Fibroblast of lung (primary cell): ENCODE data around the gene ARHGAP42. TPM values are rescaled to one million over a fixed set of nuclear protein-coding genes. Genes with fewer than 3 reads are reported as not detected.

Source experiments
- DNase-seq, 2 donors: peaks; one replicate each; pipeline versions ENCODE4 v3.0.0 to v3.0.0-alpha.2; 2010; ENCODE audit warnings: low read depth in 2 of 2
- H2AFZ ChIP-seq: 2 replicates; pipeline ENCODE4 v1.5.1; 2012; ENCODE audit warnings: low read length, control low read depth, inconsistent platforms
- H3K27ac ChIP-seq: 2 replicates; pipeline ENCODE4 v1.5.1; 2011; ENCODE audit warnings: low read length, control low read depth; ENCODE audit not compliant: insufficient read depth
- H3K27me3 ChIP-seq: 2 replicates; pipeline ENCODE4 v1.5.1; 2011; ENCODE audit warnings: mild to moderate bottlenecking, low read length; ENCODE audit not compliant: control insufficient read depth, insufficient read depth
- H3K36me3 ChIP-seq: 2 replicates; pipeline ENCODE4 v1.5.1; 2011; ENCODE audit warnings: low read length; ENCODE audit not compliant: control insufficient read depth, insufficient read depth
- H3K4me1 ChIP-seq: 2 replicates; pipeline ENCODE4 v1.5.1; 2011; ENCODE audit warnings: low read length; ENCODE audit not compliant: control insufficient read depth, insufficient read depth; ENCODE audit errors: extremely low read depth
- H3K4me2 ChIP-seq: 2 replicates; pipeline ENCODE4 v1.5.1; 2011; ENCODE audit warnings: low read length, control low read depth; ENCODE audit not compliant: insufficient read depth; ENCODE audit errors: extremely low read depth
- H3K4me3 ChIP-seq, 4 experiments: fragments of 200-600 bp in 1 of 4; sonication (generic) in 1 of 4; replicated peaks in 1 of 4; 2 replicates each; pipeline ENCODE4 v1.5.1; 2011 to 2016; ENCODE audit warnings: low read length in 4 of 4, low read depth in 3 of 4, mild to moderate bottlenecking in 3 of 4, control low read depth in 2 of 4, inconsistent platforms in 1 of 4, mixed read lengths in 1 of 4; ENCODE audit not compliant: insufficient read depth in 1 of 4; ENCODE audit errors: control extremely low read depth in 1 of 4
- H3K79me2 ChIP-seq: 2 replicates; pipeline ENCODE4 v1.5.1; 2012; ENCODE audit warnings: mild to moderate bottlenecking, low read length, inconsistent platforms; ENCODE audit not compliant: control insufficient read depth, insufficient read depth
- H3K9ac ChIP-seq: 2 replicates; pipeline ENCODE4 v1.5.1; 2011; ENCODE audit warnings: mild to moderate bottlenecking, low read length, control low read depth; ENCODE audit not compliant: insufficient read depth
- H3K9me3 ChIP-seq: 2 replicates; pipeline ENCODE4 v1.5.1; 2012; ENCODE audit warnings: low read depth, low read length; ENCODE audit not compliant: control insufficient read depth, insufficient read depth
- H4K20me1 ChIP-seq: 2 replicates; pipeline ENCODE4 v1.5.1; 2011; ENCODE audit warnings: low read length; ENCODE audit not compliant: control insufficient read depth, insufficient read depth; ENCODE audit errors: extremely low read depth
- EZH2 ChIP-seq: IDR thresholded peaks from 2 replicates; pipeline ENCODE4 v1.5.1; 2012; ENCODE audit warnings: low read length, control low read depth, mild to moderate bottlenecking; ENCODE audit errors: missing control alignments
- polyA plus RNA-seq, 2 donors: library from polyadenylated mRNA; depleted of rRNA in 1 of 2; stranded (reverse) in 1 of 2; unstranded in 1 of 2; fragments of >200 nt; gene quantifications; 2 replicates each; pipeline ENCODE4 v1.2.1, GENCODE V29; 2011 to 2012; ENCODE audit warnings: missing spikeins in 1 of 2
- total RNA-seq: library from RNA; depleted of rRNA; stranded (reverse); fragments of >200 nt; gene quantifications from 2 replicates; pipeline ENCODE4 v1.2.1, GENCODE V29; 2014
- TF ChIP-seq, protein P1 (sequence below), 2 donors: IDR thresholded peaks in 1 of 2; conservative IDR thresholded peaks in 1 of 2; 1 replicate in 1 of 2; 2 replicates in 1 of 2; pipeline ENCODE4 v1.5.1; 2011 to 2012; ENCODE audit warnings: low read length in 2 of 2, control low read depth in 1 of 2, inconsistent platforms in 1 of 2, low read depth in 1 of 2, mild to moderate bottlenecking in 1 of 2

ARHGAP42 gene
- total and polyA plus RNA-seq, 2 donors (not counting 1 experiment from before 2014, with no cell fraction given), result 8.0 to 13.4 TPM

GRCh38 chr11:100882957-100883356, 195.9 kb downstream of the ARHGAP42 start:
- DNase-seq, result no peak
- H2AFZ ChIP-seq, result no peak overlapping the region
- H3K9ac ChIP-seq, result no peak overlapping the region
- H4K20me1 ChIP-seq, result no peaks in the 10 kb centered on the region
- H3K4me3 ChIP-seq, result no peak overlapping the region
- no peaks in the 10 kb centered on the region for H3K9me3 ChIP-seq
- TF ChIP-seq EZH2, result no peak
- TF ChIP-seq, protein P1, sequence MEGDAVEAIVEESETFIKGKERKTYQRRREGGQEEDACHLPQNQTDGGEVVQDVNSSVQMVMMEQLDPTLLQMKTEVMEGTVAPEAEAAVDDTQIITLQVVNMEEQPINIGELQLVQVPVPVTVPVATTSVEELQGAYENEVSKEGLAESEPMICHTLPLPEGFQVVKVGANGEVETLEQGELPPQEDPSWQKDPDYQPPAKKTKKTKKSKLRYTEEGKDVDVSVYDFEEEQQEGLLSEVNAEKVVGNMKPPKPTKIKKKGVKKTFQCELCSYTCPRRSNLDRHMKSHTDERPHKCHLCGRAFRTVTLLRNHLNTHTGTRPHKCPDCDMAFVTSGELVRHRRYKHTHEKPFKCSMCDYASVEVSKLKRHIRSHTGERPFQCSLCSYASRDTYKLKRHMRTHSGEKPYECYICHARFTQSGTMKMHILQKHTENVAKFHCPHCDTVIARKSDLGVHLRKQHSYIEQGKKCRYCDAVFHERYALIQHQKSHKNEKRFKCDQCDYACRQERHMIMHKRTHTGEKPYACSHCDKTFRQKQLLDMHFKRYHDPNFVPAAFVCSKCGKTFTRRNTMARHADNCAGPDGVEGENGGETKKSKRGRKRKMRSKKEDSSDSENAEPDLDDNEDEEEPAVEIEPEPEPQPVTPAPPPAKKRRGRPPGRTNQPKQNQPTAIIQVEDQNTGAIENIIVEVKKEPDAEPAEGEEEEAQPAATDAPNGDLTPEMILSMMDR (conservative IDR thresholded peaks at IDR 0.05 in 1 of 2, IDR thresholded peaks at IDR 0.05 in 1 of 2; ENCODE audit: low read depth in 1 of 2, low read length in 2 of 2), result no peak
- H3K27ac ChIP-seq, result no peak overlapping the region
- no peaks in the 10 kb centered on the region for H3K27me3 ChIP-seq
- H3K79me2 ChIP-seq, result no peaks in the 10 kb centered on the region
- H3K4me1 ChIP-seq, result peaks cover 2% of the 10 kb centered on the region
- H3K36me3 ChIP-seq, result no peaks in the 10 kb centered on the region
- no peak overlapping the region for H3K4me2 ChIP-seq

- no peaks in the 10 kb centered on the region for H3K27me3 ChIP-seq
- H4K20me1 ChIP-seq, result no peaks in the 10 kb centered on the region
- no peaks in the 10 kb centered on the region for H3K36me3 ChIP-seq
- no peaks in the 10 kb centered on the region for H3K9me3 ChIP-seq
- no peak overlapping the region for H2AFZ ChIP-seq
- no peaks in the 10 kb centered on the region for H3K79me2 ChIP-seq
- H3K4me2 ChIP-seq, result no peak overlapping the region
- TF ChIP-seq, protein P1 (conservative IDR thresholded peaks at IDR 0.05 in 1 of 2, IDR thresholded peaks at IDR 0.05 in 1 of 2; ENCODE audit: low read depth in 1 of 2, low read length in 2 of 2), result no peak
- TF ChIP-seq EZH2, result no peak
- H3K27ac ChIP-seq, result no peak overlapping the region
- H3K4me1 ChIP-seq, result no peaks in the 10 kb centered on the region
- peak in 1 of 2 donors; percentile 52 for DNase-seq
- H3K4me3 ChIP-seq, result no peak overlapping the region
- H3K9ac ChIP-seq, result no peak overlapping the region
These were observed 196.7 kb downstream of the ARHGAP42 start for GRCh38 chr11:100883830-100884229.

GRCh38 chr11:100887659-100888058, 200.6 kb downstream of the ARHGAP42 start:
- Histone ChIP-seq H3K79me2 (no peaks in the 10 kb centered on the region), H3K36me3 (no peaks in the 10 kb centered on the region), H3K4me3 (no peak overlapping the region), H2AFZ (no peak overlapping the region), H3K4me1 (no peaks in the 10 kb centered on the region), H3K9me3 (no peaks in the 10 kb centered on the region), H3K27ac (no peak overlapping the region), H3K9ac (no peak overlapping the region), H4K20me1 (no peaks in the 10 kb centered on the region), H3K27me3 (no peaks in the 10 kb centered on the region), H3K4me2 (no peak overlapping the region)
- DNase-seq, result no peak
- TF ChIP-seq, protein P1 (conservative IDR thresholded peaks at IDR 0.05 in 1 of 2, IDR thresholded peaks at IDR 0.05 in 1 of 2; ENCODE audit: low read depth in 1 of 2, low read length in 2 of 2), result no peak
- TF ChIP-seq EZH2, result no peak
